ENCODE results near the gene CRB1. TPM values are rescaled to one million over a fixed set of nuclear protein-coding genes. Genes with fewer than 3 reads are reported as not detected.

The CRB1 gene
- total and polyA plus RNA-seq, 2 of the 8 experiments (the other 6 are each of a cell fraction or from before 2014, with no cell fraction given) = 0.03 TPM; not detected in 1

GRCh38 chr1:197284325-197284724, 16.3 kb downstream of the CRB1 start:
- H3K23me2 ChIP-seq (ENCODE audit: low read depth, low read length) = no peaks in the 10 kb centered on the region
- FAIRE-seq (no peak), DNase-seq (ENCODE audit: low read depth in 1 of 2, low spot score in 2 of 2) (no peak)
- no peak overlapping the region for H2AFZ ChIP-seq (ENCODE audit: low read length)
- no peaks in the 10 kb centered on the region for H3K27me3 ChIP-seq (replicated peaks in 1 of 4; ENCODE audit: control insufficient read depth in 3 of 4, extremely low read depth in 1 of 4, insufficient read depth in 3 of 4, low read length in 3 of 4)
- no peak overlapping the region for H3K23ac ChIP-seq (ENCODE audit: insufficient read length)
- H3K4ac ChIP-seq (replicated peaks; ENCODE audit: insufficient read length, low read depth, low read length) = no peak overlapping the region
- H2BK5ac ChIP-seq (ENCODE audit: low read depth, low read length) = no peak overlapping the region
- H4K8ac ChIP-seq (ENCODE audit: extremely low read depth, insufficient read depth, low read length) = no peak overlapping the region
- H4K5ac ChIP-seq (ENCODE audit: insufficient read length, low read depth, low read length) = no peak overlapping the region
- H4K91ac ChIP-seq (replicated peaks; ENCODE audit: insufficient read length, low read length) = no peak overlapping the region
- no peaks in the 10 kb centered on the region for H3K79me1 ChIP-seq (ENCODE audit: low read depth, low read length)
- no peak overlapping the region for H3K4me3 ChIP-seq (ENCODE audit: extremely low read depth in 1 of 4, insufficient read depth in 2 of 4, low read depth in 3 of 4, low read length in 4 of 4)
- no peak overlapping the region for H3K14ac ChIP-seq (ENCODE audit: insufficient read length)
- H3K18ac ChIP-seq (ENCODE audit: extremely low read depth, low read length) = no peak overlapping the region
- ChIA-PET CTCF (ENCODE audit: partially characterized antibody) (interaction anchor here (0.9 to 1.2 kb wide), 2 partner anchors 49 to 75 kb away, joined by 3 to 4 read pairs; no protein-coding TSS in a partner anchor), POLR2A (ENCODE audit: partially characterized antibody) (no interaction called here)
- H2BK120ac ChIP-seq (replicated peaks; ENCODE audit: low read depth, low read length) = no peak overlapping the region
- H3K36me3 ChIP-seq (ENCODE audit: control insufficient read depth in 2 of 4, insufficient read depth in 4 of 4, low read length in 3 of 4) = no peaks in the 10 kb centered on the region
- no peaks in the 10 kb centered on the region for H3K4me1 ChIP-seq (replicated peaks in 1 of 4; ENCODE audit: control insufficient read depth in 3 of 4, insufficient read depth in 4 of 4, low read length in 3 of 4)
- H2BK12ac ChIP-seq (ENCODE audit: low read depth, low read length) = no peak overlapping the region
- H3K4me2 ChIP-seq (ENCODE audit: insufficient read depth in 1 of 2, low read depth in 2 of 2, low read length in 2 of 2) = no peak overlapping the region
- no peak overlapping the region for H3K9ac ChIP-seq (replicated peaks in 1 of 4; ENCODE audit: extremely low read depth in 1 of 4, low read depth in 3 of 4, low read length in 3 of 4)
- no peak overlapping the region for H2BK15ac ChIP-seq (ENCODE audit: low read length)
- peaks cover 0 to 1% of the 10 kb centered on the region in 2 experiments for H4K20me1 ChIP-seq (replicated peaks in 1 of 2; ENCODE audit: control insufficient read depth in 1 of 2, insufficient read depth in 2 of 2, low read length in 2 of 2)
- no peak overlapping the region for H2AK5ac ChIP-seq (ENCODE audit: low read depth, low read length)
- WGBS, 2 experiments (ENCODE audit: extremely low coverage in 1 of 2, insufficient coverage in 1 of 2, insufficient read length in 1 of 2, insufficient replicate concordance in 2 of 2, low coverage in 1 of 2, low lambda C conversion rate in 2 of 2, missing lambda C conversion rate in 1 of 2) = 92% methylated on average over 3 of the region's 3 CpGs; no CpG with 5 or more reads in 1 of the 2 experiments
- no peak overlapping the region for H3K56ac ChIP-seq (replicated peaks; ENCODE audit: insufficient read length, low read depth, low read length)
- TF ChIP-seq SAP30 (IDR thresholded peaks at IDR 0.05; ENCODE audit: insufficient read depth, insufficient replicate concordance, low read length) (no peak), RXRA (IDR thresholded peaks at IDR 0.05; ENCODE audit: insufficient read depth, low read depth, low read length) (no peak), EZH2 (IDR thresholded peaks at IDR 0.05; ENCODE audit: low read depth, low read length, severe bottlenecking) (no peak), CREB1 (IDR thresholded peaks at IDR 0.05) (no peak), ATF2 (IDR thresholded peaks at IDR 0.05; ENCODE audit: low read length) (no peak)
- TF ChIP-seq, protein P1, sequence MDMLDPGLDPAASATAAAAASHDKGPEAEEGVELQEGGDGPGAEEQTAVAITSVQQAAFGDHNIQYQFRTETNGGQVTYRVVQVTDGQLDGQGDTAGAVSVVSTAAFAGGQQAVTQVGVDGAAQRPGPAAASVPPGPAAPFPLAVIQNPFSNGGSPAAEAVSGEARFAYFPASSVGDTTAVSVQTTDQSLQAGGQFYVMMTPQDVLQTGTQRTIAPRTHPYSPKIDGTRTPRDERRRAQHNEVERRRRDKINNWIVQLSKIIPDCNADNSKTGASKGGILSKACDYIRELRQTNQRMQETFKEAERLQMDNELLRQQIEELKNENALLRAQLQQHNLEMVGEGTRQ (IDR thresholded peaks at IDR 0.05; ENCODE audit: low read length) = no peak
- no peak overlapping the region for H2BK20ac ChIP-seq (ENCODE audit: low read length)
- no peaks in the 10 kb centered on the region for H3K9me3 ChIP-seq (ENCODE audit: insufficient read depth in 2 of 2, low read depth in 1 of 2, low read length in 1 of 2)
- no peak overlapping the region for H3K27ac ChIP-seq (ENCODE audit: low read depth, low read length)
- no peaks in the 10 kb centered on the region for H3K79me2 ChIP-seq (ENCODE audit: control insufficient read depth in 1 of 2, insufficient read depth in 2 of 2, low read length in 2 of 2)
